ENCODE results near the gene CKMT1B. TPM values are rescaled to one million over a fixed set of nuclear protein-coding genes. Genes with fewer than 3 reads are reported as not detected.
"Not testable (repeated sequence)": the region's sequence is repeated elsewhere in the genome, so short reads cannot be mapped to it uniquely, and the experiment has no call there.

The CKMT1B gene
- total and polyA plus RNA-seq, 10 of the 15 experiments (the other 5 are each of a cell fraction or from before 2014, with no cell fraction given), result 0.07 to 0.35 (median 0.21) TPM; not detected in 3

DNA sequence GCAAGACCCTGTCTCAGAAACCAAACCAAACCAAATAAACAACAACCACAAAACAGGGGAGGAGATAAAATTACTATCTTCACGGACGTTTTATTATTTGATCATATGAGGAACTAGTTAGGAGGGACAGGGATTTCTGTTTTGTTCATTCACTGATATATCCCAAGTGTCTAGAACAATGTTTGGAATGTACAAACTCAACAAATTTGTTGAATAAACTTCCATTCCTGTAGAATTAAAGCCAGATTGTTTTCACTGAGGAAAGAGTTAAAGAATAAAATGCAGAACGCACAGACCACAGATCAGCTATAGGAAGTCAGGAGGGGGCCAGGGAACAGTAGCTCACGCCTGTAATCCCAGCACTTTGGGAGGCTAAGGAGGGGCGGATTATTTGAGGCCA, 31.3 kb downstream of the CKMT1B start (continued):
- TF ChIP-seq SUPT20H (IDR thresholded peaks at IDR 0.05; ENCODE audit: borderline replicate concordance, control insufficient read depth, low read depth, low read length) (no peak), CREB1 (IDR thresholded peaks at IDR 0.05; ENCODE audit: low read depth) (no peak), ZZZ3 (IDR thresholded peaks at IDR 0.05; ENCODE audit: control insufficient read depth, insufficient read length, low read depth) (no peak), STAT1 (conservative IDR thresholded peaks at IDR 0.05) (no peak), WRNIP1 (IDR thresholded peaks at IDR 0.05; ENCODE audit: borderline replicate concordance, low read depth, low read length) (no peak)

DNA sequence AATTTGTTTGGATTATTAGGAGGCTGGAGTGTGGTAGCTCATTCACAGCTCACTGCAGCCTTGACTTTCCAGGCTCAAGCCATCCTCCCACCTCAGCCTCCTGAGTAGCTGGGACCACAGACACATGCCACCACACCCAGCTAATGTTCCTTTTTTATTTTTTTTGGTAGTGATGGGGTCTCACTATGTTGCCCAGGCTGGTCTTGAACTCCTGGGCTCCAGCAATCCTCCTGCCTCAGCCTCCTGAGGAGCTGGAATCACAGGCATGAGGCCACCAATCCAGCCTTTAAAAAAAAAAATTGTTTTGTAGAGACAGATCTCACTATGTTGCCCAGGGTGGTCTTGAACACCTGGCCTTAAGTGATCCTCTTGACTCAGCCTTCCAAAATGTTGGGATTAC, 33.1 kb downstream of the CKMT1B start:
- H4K20me1 ChIP-seq (ENCODE audit: control insufficient read depth, insufficient read depth); H3K4me1 ChIP-seq (ENCODE audit: control insufficient read depth, insufficient read depth, low read length); FAIRE-seq; SMC1A ChIA-PET (ENCODE audit: uncharacterized antibody, unreplicated experiment); DNase-seq (ENCODE audit: low read depth, low spot score); intact Hi-C loops (cut with micrococcal nuclease; ENCODE audit: unreplicated experiment); ATAC-seq; H3K4me3 ChIP-seq; H3K4me2 ChIP-seq (ENCODE audit: control insufficient read depth, insufficient read depth); H3K27me3 ChIP-seq (replicated peaks in 1 of 2; ENCODE audit: control insufficient read depth in 2 of 2, insufficient read depth in 2 of 2, low read length in 1 of 2); H2AFZ ChIP-seq (ENCODE audit: control insufficient read depth, low read depth, low read length); BruUV-seq (replicated peaks); POLR2A ChIA-PET; in situ Hi-C loops (cut with MboI); RAD21 ChIA-PET (ENCODE audit: unreplicated experiment); H3K79me2 ChIP-seq (ENCODE audit: control insufficient read depth, insufficient read depth, low read length); H3K9ac ChIP-seq (ENCODE audit: control insufficient read depth, insufficient read depth, low read length); H3K9me3 ChIP-seq (replicated peaks; ENCODE audit: control insufficient read depth, insufficient read depth, low read length); H3K27ac ChIP-seq (ENCODE audit: control insufficient read depth, insufficient read depth); H3K36me3 ChIP-seq (ENCODE audit: control insufficient read depth in 2 of 2, insufficient read depth in 2 of 2, low read length in 1 of 2); CTCF ChIA-PET: not testable (repeated sequence)

DNA sequence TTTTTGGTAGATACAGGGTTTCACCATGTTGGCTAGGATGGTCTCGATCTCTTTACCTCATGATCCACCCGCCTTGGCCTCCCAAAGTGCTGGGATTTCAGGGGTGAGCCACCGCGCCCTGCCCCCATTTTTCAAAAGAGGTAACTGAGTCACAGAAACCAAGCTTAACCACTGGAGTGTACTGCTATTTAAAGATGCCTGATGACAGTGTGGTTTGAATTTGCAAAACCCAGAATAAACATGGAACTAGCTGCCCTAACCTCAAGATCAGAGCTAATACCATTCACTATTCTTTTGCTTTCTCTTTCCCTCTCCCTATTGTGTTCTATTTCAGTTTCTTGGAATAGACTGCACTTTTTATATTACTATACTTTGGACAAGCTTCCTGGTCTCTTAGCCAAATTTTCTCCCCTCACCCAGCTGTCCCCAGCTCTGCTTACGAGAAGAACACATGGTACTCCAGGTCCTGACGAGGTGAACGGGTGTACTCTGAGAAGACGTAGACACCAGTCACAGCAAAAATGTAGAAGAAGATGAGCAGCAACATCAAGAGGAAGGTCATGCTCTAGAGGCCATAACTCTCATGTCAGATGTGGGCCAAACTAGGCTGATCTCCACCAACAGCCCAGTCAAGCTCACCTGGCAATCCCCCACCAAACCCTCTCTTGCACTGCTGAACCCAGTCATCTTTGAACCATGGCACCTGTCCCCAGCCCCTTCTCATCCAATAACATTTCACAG, 44.8 kb downstream of the CKMT1B start:
- BruUV-seq (replicated peaks); RAD21 ChIA-PET (ENCODE audit: unreplicated experiment); H3K9me3 ChIP-seq (replicated peaks; ENCODE audit: control insufficient read depth, insufficient read depth, low read length); SMC1A ChIA-PET (ENCODE audit: uncharacterized antibody, unreplicated experiment); H4K20me1 ChIP-seq (ENCODE audit: control insufficient read depth, insufficient read depth); FAIRE-seq; H3K4me1 ChIP-seq (ENCODE audit: control insufficient read depth, insufficient read depth, low read length); POLR2A ChIA-PET; H3K36me3 ChIP-seq (ENCODE audit: control insufficient read depth in 2 of 2, insufficient read depth in 2 of 2, low read length in 1 of 2); intact Hi-C loops (cut with micrococcal nuclease; ENCODE audit: unreplicated experiment); in situ Hi-C loops (cut with MboI); H3K79me2 ChIP-seq (ENCODE audit: control insufficient read depth, insufficient read depth, low read length); H3K27me3 ChIP-seq (replicated peaks in 1 of 2; ENCODE audit: control insufficient read depth in 2 of 2, insufficient read depth in 2 of 2, low read length in 1 of 2): not testable (repeated sequence)
- Histone ChIP-seq H3K4me2 (ENCODE audit: control insufficient read depth, insufficient read depth) (peak overlapping the region; percentile 74), H3K9ac (ENCODE audit: control insufficient read depth, insufficient read depth, low read length) (0 out of 2 replicates have a peak overlapping the region, but pooled peaks have one; percentile 18), H3K27ac (ENCODE audit: control insufficient read depth, insufficient read depth) (peak overlapping the region; percentile 71), H3K4me3 (peak overlapping the region; percentile 40; the same call in 1 of the 2 replicates), H2AFZ (ENCODE audit: control insufficient read depth, low read depth, low read length) (peak overlapping the region; percentile 85)
- TF ChIP-seq IKZF2 (IDR thresholded peaks at IDR 0.05) (peak in 1 of 2 experiments; percentile 18; a peak in 2 of 4 replicates), CREM (IDR thresholded peaks at IDR 0.05; ENCODE audit: low read depth) (peak; percentile 7; the same call in 1 of the 2 replicates), NFYB (IDR thresholded peaks at IDR 0.05; ENCODE audit: insufficient read depth, low read depth, low read length) (peak; percentile 52; the same call in 1 of the 2 replicates), ATF7 (IDR thresholded peaks at IDR 0.05; ENCODE audit: low read depth) (0 out of 2 replicates have a peak, but pooled peaks have one; percentile 27), NFIC (IDR thresholded peaks at IDR 0.05; ENCODE audit: low read depth, low read length) (peak; percentile 62; the same call in 1 of the 2 replicates), PAX5 (IDR thresholded peaks at IDR 0.05; ENCODE audit: borderline replicate concordance, low read depth, low read length) (0 out of 2 replicates have a peak, but pooled peaks have one; percentile 5), MEF2A (IDR thresholded peaks at IDR 0.05; ENCODE audit: insufficient read depth, low read depth, low read length) (peak; percentile 80; the same call in 1 of the 2 replicates), RUNX3 (IDR thresholded peaks at IDR 0.05; ENCODE audit: low read length) (peak; percentile 85), ZBED1 (IDR thresholded peaks at IDR 0.05; ENCODE audit: borderline replicate concordance) (peak; percentile 49; the same call in 1 of the 2 replicates), ASH2L (IDR thresholded peaks at IDR 0.05; ENCODE audit: borderline replicate concordance, low read depth) (0 out of 2 replicates have a peak, but pooled peaks have one; percentile 70)
- peak; percentile 92 for ATAC-seq
- CTCF ChIA-PET, result interaction anchor here (0.6 kb wide), 1 partner anchor 1875 kb away, joined by 3 read pairs; no protein-coding TSS in a partner anchor
- 41% methylated on average over 8 of the region's 8 CpGs for WGBS (ENCODE audit: insufficient coverage, insufficient replicate concordance, low lambda C conversion rate, missing lambda C conversion rate)
- peak; percentile 42 for DNase-seq (ENCODE audit: low read depth, low spot score)
